SK-N-SH (cell line): ENCODE data around the gene SRGAP1.

Experiments used
- EP300 ChIP-seq, 2 experiments: IDR thresholded peaks; 2 replicates each; pipeline versions ENCODE4 v1.4.0 to v1.6.1; 2012; ENCODE audit warnings: borderline replicate concordance in 1 of 2, low read depth in 1 of 2, low read length in 1 of 2
- EZH2phosphoT487 ChIP-seq: fragments of 200-600 bp; sonication (generic); IDR thresholded peaks from 2 replicates; pipeline ENCODE4 v1.6.1; 2017; ENCODE audit warnings: low read depth, mixed run types, mild to moderate bottlenecking, antibody characterized with exemption, moderate library complexity, borderline replicate concordance
- IRF3 ChIP-seq: fragments of 150-350 bp; IDR thresholded peaks from 2 replicates; pipeline ENCODE4 v1.6.1; 2016; ENCODE audit warnings: mild to moderate bottlenecking, low read depth, low read length
- NRF1 ChIP-seq: IDR thresholded peaks from 2 replicates; pipeline ENCODE4 v1.6.1; 2012; ENCODE audit warnings: low read depth, mild to moderate bottlenecking, low read length
- POLR2AphosphoS5 ChIP-seq: IDR thresholded peaks from 2 replicates; pipeline ENCODE4 v1.6.1; 2012; ENCODE audit warnings: low read depth, low read length
- RFX5 ChIP-seq: IDR thresholded peaks from 2 replicates; pipeline ENCODE4 v1.6.1; 2012; ENCODE audit warnings: mild to moderate bottlenecking, improper control_type of control experiment, low read length
- SIN3A ChIP-seq: IDR thresholded peaks from 2 replicates; pipeline ENCODE4 v1.6.1; 2012; ENCODE audit warnings: low read depth, mild to moderate bottlenecking, low read length, moderate library complexity, borderline replicate concordance
- USF2 ChIP-seq: fragments of 150-350 bp; IDR thresholded peaks from 2 replicates; pipeline ENCODE4 v1.6.1; 2017; ENCODE audit warnings: antibody characterized with exemption, low read length, low read depth, borderline replicate concordance
- TF ChIP-seq, protein P1 (sequence below): fragments of 200-600 bp; sonication (generic); IDR thresholded peaks from 2 replicates; pipeline ENCODE4 v1.6.1; 2017; ENCODE audit warnings: antibody characterized with exemption, mild to moderate bottlenecking, moderate library complexity
- TF ChIP-seq, protein P2 (sequence below): IDR thresholded peaks from 2 replicates; pipeline ENCODE4 v1.4.0; 2012; ENCODE audit warnings: low read depth, borderline replicate concordance
- TF ChIP-seq, protein P3 (sequence below): IDR thresholded peaks from 2 replicates; pipeline ENCODE4 v1.4.0; 2012; ENCODE audit warnings: low read depth

DNA sequence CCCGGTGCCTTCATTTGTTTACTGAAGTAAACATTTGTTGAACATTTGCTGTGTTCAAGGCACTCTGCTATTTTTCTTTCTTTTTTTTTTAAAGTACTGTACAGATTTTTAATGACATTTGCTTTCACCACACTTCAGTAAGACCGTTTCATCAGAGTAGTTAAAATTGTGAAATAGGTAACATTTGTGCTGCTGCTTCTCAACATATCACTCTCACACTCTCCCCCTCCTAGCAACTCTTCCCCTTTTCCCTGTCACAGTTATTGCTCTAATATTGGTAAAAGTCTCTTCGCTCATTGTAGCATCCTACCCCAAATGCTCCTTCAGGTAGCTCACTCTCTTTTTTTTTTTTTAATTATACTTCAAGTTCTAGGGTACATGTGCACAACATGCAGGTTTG lies 49.6 kb downstream of the SRGAP1 start:
- TF ChIP-seq, protein P1, sequence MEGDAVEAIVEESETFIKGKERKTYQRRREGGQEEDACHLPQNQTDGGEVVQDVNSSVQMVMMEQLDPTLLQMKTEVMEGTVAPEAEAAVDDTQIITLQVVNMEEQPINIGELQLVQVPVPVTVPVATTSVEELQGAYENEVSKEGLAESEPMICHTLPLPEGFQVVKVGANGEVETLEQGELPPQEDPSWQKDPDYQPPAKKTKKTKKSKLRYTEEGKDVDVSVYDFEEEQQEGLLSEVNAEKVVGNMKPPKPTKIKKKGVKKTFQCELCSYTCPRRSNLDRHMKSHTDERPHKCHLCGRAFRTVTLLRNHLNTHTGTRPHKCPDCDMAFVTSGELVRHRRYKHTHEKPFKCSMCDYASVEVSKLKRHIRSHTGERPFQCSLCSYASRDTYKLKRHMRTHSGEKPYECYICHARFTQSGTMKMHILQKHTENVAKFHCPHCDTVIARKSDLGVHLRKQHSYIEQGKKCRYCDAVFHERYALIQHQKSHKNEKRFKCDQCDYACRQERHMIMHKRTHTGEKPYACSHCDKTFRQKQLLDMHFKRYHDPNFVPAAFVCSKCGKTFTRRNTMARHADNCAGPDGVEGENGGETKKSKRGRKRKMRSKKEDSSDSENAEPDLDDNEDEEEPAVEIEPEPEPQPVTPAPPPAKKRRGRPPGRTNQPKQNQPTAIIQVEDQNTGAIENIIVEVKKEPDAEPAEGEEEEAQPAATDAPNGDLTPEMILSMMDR, result no peak
- TF ChIP-seq NRF1 (no peak), EZH2phosphoT487 (no peak), POLR2AphosphoS5 (no peak), IRF3 (no peak), SIN3A (no peak), EP300 (IDR thresholded peaks at IDR 0.05; ENCODE audit: borderline replicate concordance in 1 of 2, low read depth in 1 of 2, low read length in 1 of 2) (no peak), RFX5 (no peak), USF2 (no peak)
- TF ChIP-seq, protein P2, sequence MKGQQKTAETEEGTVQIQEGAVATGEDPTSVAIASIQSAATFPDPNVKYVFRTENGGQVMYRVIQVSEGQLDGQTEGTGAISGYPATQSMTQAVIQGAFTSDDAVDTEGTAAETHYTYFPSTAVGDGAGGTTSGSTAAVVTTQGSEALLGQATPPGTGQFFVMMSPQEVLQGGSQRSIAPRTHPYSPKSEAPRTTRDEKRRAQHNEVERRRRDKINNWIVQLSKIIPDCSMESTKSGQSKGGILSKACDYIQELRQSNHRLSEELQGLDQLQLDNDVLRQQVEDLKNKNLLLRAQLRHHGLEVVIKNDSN, result no peak
- TF ChIP-seq, protein P3, sequence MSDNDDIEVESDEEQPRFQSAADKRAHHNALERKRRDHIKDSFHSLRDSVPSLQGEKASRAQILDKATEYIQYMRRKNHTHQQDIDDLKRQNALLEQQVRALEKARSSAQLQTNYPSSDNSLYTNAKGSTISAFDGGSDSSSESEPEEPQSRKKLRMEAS, result no peak
